Keratinocyte (primary cell): ENCODE measurements around the gene CCDC18. TPM values are rescaled to one million over a fixed set of nuclear protein-coding genes. Genes with fewer than 3 reads are reported as not detected.

Experiments
- DNase-seq: peaks from one replicate; pipeline ENCODE4 v3.0.0-alpha.2; 2011; ENCODE audit warnings: low read depth, missing footprints, low spot score
- FAIRE-seq: peaks from 2 replicates; lab custom pipeline; 2011; peaks lifted over from hg19 to GRCh38; lab: Jason Lieb, UNC
- H2AFZ ChIP-seq: 2 replicates; pipeline ENCODE4 v1.6.0; 2012; ENCODE audit warnings: low read length, control low read depth, inconsistent platforms; ENCODE audit not compliant: control insufficient read depth
- H3K27ac ChIP-seq: 2 replicates; pipeline ENCODE4 v1.5.1; 2011; ENCODE audit warnings: low read length; ENCODE audit not compliant: control insufficient read depth, insufficient read depth
- H3K27me3 ChIP-seq: 3 replicates; pipeline ENCODE4 v1.6.0; 2011; ENCODE audit warnings: low read length; ENCODE audit not compliant: control insufficient read depth, insufficient read depth; ENCODE audit errors: extremely low read depth
- H3K36me3 ChIP-seq, 2 experiments: 2 replicates in 1 of 2; 3 replicates in 1 of 2; pipeline ENCODE4 v1.5.1; 2011; ENCODE audit warnings: low read length in 2 of 2, mild to moderate bottlenecking in 1 of 2; ENCODE audit not compliant: control insufficient read depth in 2 of 2, insufficient read depth in 2 of 2; ENCODE audit errors: extremely low read depth in 1 of 2
- H3K4me1 ChIP-seq: 3 replicates; pipeline ENCODE4 v1.5.1; 2011; ENCODE audit warnings: low read length; ENCODE audit not compliant: control insufficient read depth, insufficient read depth; ENCODE audit errors: extremely low read depth
- H3K4me2 ChIP-seq: 3 replicates; pipeline ENCODE4 v1.6.0; 2011; ENCODE audit warnings: low read depth, low read length; ENCODE audit not compliant: control insufficient read depth, insufficient read depth; ENCODE audit errors: extremely low read depth
- H3K4me3 ChIP-seq, 3 experiments: fragments of 200-600 bp in 1 of 3; sonication (generic) in 1 of 3; 2 replicates in 2 of 3; 3 replicates in 1 of 3; pipeline ENCODE4 v1.5.1; 2011 to 2016; ENCODE audit warnings: low read length in 3 of 3, mild to moderate bottlenecking in 3 of 3, control low read depth in 2 of 3, inconsistent platforms in 1 of 3, low read depth in 1 of 3, mixed read lengths in 1 of 3, mixed run types in 1 of 3, moderate library complexity in 1 of 3; ENCODE audit not compliant: control insufficient read depth in 2 of 3, insufficient read depth in 2 of 3; ENCODE audit errors: extremely low read depth in 1 of 3
- H3K79me2 ChIP-seq: 2 replicates; pipeline ENCODE4 v1.6.0; 2012; ENCODE audit warnings: low read length; ENCODE audit not compliant: control insufficient read depth, insufficient read depth
- H3K9ac ChIP-seq: 3 replicates; pipeline ENCODE4 v1.6.0; 2011; ENCODE audit warnings: low read length; ENCODE audit not compliant: control insufficient read depth, insufficient read depth; ENCODE audit errors: extremely low read depth
- H3K9me1 ChIP-seq: 3 replicates; pipeline ENCODE4 v1.6.0; 2011; ENCODE audit warnings: low read length; ENCODE audit not compliant: control insufficient read depth, insufficient read depth; ENCODE audit errors: extremely low read depth
- H3K9me3 ChIP-seq: 2 replicates; pipeline ENCODE4 v1.5.1; 2012; ENCODE audit warnings: low read depth, low read length; ENCODE audit not compliant: control insufficient read depth
- H4K20me1 ChIP-seq: 3 replicates; pipeline ENCODE4 v1.6.0; 2011; ENCODE audit warnings: low read length; ENCODE audit not compliant: control insufficient read depth, insufficient read depth; ENCODE audit errors: extremely low read depth
- EZH2 ChIP-seq: IDR thresholded peaks from one replicate; pipeline ENCODE4 v1.6.1; 2012; ENCODE audit warnings: inconsistent platforms, mild to moderate bottlenecking, low read length, moderate library complexity
- dilution Hi-C: fragments of 300-500 bp; cut with MboI; formaldehyde crosslinking; loops from one replicate; pipeline ENCODE4 v1.7.0; 2020; ENCODE audit warnings: low sequenced_read_pairs; ENCODE audit not compliant: extremely low pct_ligation_motif_present
- polyA plus RNA-seq, 5 experiments: library from polyadenylated mRNA; depleted of rRNA in 3 of 5; stranded (reverse) in 3 of 5; stranded (forward) in 1 of 5; unstranded in 1 of 5; fragments of >200 nt; gene quantifications; 1 replicate in 1 of 5; 2 replicates in 3 of 5; 3 replicates in 1 of 5; pipeline versions ENCODE4 v1.2.1 to v1.2.3, GENCODE V29; 2011 to 2012; ENCODE audit warnings: missing spikeins in 2 of 5, low read depth in 1 of 5, low replicate concordance in 1 of 5
- TF ChIP-seq, protein P1 (sequence below), 3 experiments: IDR thresholded peaks in 1 of 3; conservative IDR thresholded peaks in 1 of 3; optimal IDR thresholded peaks in 1 of 3; 2 replicates in 2 of 3; 3 replicates in 1 of 3; pipeline versions ENCODE3 to v1.5.1; 2011; ENCODE audit warnings: low read length in 3 of 3, mild to moderate bottlenecking in 3 of 3, moderate library complexity in 2 of 3, control low read depth in 1 of 3, inconsistent platforms in 1 of 3; ENCODE audit not compliant: insufficient read depth in 2 of 3; ENCODE audit errors: extremely low read depth in 1 of 3

The CCDC18 gene
- polyA plus RNA-seq, 1 donor (not counting 4 experiments of a cell fraction or from before 2014, with no cell fraction given): 6.0 TPM

GRCh38 chr1:93255222-93256079 is 74.9 kb downstream of the CCDC18 start:
- Histone ChIP-seq H3K27ac (no peak overlapping the region), H3K4me1 (no peaks in the 10 kb centered on the region), H2AFZ (no peak overlapping the region), H3K9me3 (no peaks in the 10 kb centered on the region), H4K20me1 (no peaks in the 10 kb centered on the region), H3K4me2 (no peak overlapping the region), H3K9me1 (no peaks in the 10 kb centered on the region), H3K27me3 (no peaks in the 10 kb centered on the region), H3K9ac (no peak overlapping the region), H3K4me3 (no peak overlapping the region), H3K36me3 (peaks cover 0 to 4% of the 10 kb centered on the region in 2 experiments), H3K79me2 (no peaks in the 10 kb centered on the region)
- TF ChIP-seq, protein P1, sequence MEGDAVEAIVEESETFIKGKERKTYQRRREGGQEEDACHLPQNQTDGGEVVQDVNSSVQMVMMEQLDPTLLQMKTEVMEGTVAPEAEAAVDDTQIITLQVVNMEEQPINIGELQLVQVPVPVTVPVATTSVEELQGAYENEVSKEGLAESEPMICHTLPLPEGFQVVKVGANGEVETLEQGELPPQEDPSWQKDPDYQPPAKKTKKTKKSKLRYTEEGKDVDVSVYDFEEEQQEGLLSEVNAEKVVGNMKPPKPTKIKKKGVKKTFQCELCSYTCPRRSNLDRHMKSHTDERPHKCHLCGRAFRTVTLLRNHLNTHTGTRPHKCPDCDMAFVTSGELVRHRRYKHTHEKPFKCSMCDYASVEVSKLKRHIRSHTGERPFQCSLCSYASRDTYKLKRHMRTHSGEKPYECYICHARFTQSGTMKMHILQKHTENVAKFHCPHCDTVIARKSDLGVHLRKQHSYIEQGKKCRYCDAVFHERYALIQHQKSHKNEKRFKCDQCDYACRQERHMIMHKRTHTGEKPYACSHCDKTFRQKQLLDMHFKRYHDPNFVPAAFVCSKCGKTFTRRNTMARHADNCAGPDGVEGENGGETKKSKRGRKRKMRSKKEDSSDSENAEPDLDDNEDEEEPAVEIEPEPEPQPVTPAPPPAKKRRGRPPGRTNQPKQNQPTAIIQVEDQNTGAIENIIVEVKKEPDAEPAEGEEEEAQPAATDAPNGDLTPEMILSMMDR (optimal IDR thresholded peaks at IDR 0.05 in 1 of 3, IDR thresholded peaks at IDR 0.05 in 1 of 3, conservative IDR thresholded peaks at IDR 0.05 in 1 of 3; ENCODE audit: extremely low read depth in 1 of 3, insufficient read depth in 2 of 3, low read length in 3 of 3): no peak
- no peak for TF ChIP-seq EZH2
- FAIRE-seq (peak; percentile 76), DNase-seq (no peak)
- dilution Hi-C loops: no loop called here

GRCh38 chr1:93256433-93256832 is 75.9 kb downstream of the CCDC18 start:
- Histone ChIP-seq H3K27me3 (no peaks in the 10 kb centered on the region), H3K9me3 (no peaks in the 10 kb centered on the region), H3K27ac (no peak overlapping the region), H3K4me2 (no peak overlapping the region), H2AFZ (no peak overlapping the region), H3K9me1 (no peaks in the 10 kb centered on the region), H3K36me3 (peaks cover 0 to 4% of the 10 kb centered on the region in 2 experiments), H3K9ac (no peak overlapping the region), H3K4me1 (no peaks in the 10 kb centered on the region), H3K4me3 (no peak overlapping the region), H3K79me2 (no peaks in the 10 kb centered on the region), H4K20me1 (no peaks in the 10 kb centered on the region)
- dilution Hi-C loops: no loop called here
- TF ChIP-seq, protein P1 (optimal IDR thresholded peaks at IDR 0.05 in 1 of 3, IDR thresholded peaks at IDR 0.05 in 1 of 3, conservative IDR thresholded peaks at IDR 0.05 in 1 of 3; ENCODE audit: extremely low read depth in 1 of 3, insufficient read depth in 2 of 3, low read length in 3 of 3): no peak
- no peak for TF ChIP-seq EZH2
- DNase-seq (no peak), FAIRE-seq (no peak)
